SU-DHL-6 (cell line): ENCODE measurements around the gene PLCXD3.

Experiments
- H2AFZ ChIP-seq: fragments of 200-600 bp; sonication (generic); 2 replicates; pipeline ENCODE4 v1.6.1; 2014; ENCODE audit warnings: low read depth, mild to moderate bottlenecking, moderate library complexity, mixed read lengths, antibody characterized with exemption, low read length; ENCODE audit not compliant: severe bottlenecking
- H3F3A ChIP-seq: fragments of 200-600 bp; shearing (Covaris generic); 2 replicates; pipeline ENCODE4 v1.6.0; 2016; ENCODE audit warnings: antibody characterized with exemption, mild to moderate bottlenecking; ENCODE audit not compliant: insufficient read depth
- H3K27ac ChIP-seq: fragments of 200-600 bp; sonication (generic); 2 replicates; pipeline ENCODE4 v1.5.1; 2016; ENCODE audit warnings: low read depth, mild to moderate bottlenecking, low read length, moderate library complexity, mixed read lengths
- H3K27me3 ChIP-seq: fragments of 200-600 bp; sonication (generic), shearing (Covaris generic); 2 replicates; pipeline ENCODE4 v1.6.0; 2014; ENCODE audit warnings: mild to moderate bottlenecking, low read length
- H3K36me3 ChIP-seq: fragments of 200-600 bp; sonication (generic); 2 replicates; pipeline ENCODE4 v1.6.1; 2014; ENCODE audit warnings: mild to moderate bottlenecking, low read length, mixed read lengths
- H3K4me2 ChIP-seq: fragments of 300-600, 200-600 bp; shearing (Covaris generic), sonication (generic); 2 replicates; pipeline ENCODE4 v1.6.0; 2014; ENCODE audit warnings: low read length, low read depth, mild to moderate bottlenecking; ENCODE audit not compliant: poor library complexity, severe bottlenecking
- H3K4me3 ChIP-seq: fragments of 200-600 bp; sonication (generic); 2 replicates; pipeline ENCODE4 v1.5.1; 2014; ENCODE audit warnings: antibody characterized with exemption, low read length, mild to moderate bottlenecking, mixed read lengths; ENCODE audit not compliant: insufficient read depth, poor library complexity, severe bottlenecking
- H3K79me2 ChIP-seq: fragments of 200-600 bp; sonication (generic); 2 replicates; pipeline ENCODE4 v1.6.1; 2014; ENCODE audit warnings: mild to moderate bottlenecking, low read length, moderate library complexity; ENCODE audit not compliant: insufficient read depth
- H3K9ac ChIP-seq: fragments of 200-600 bp; sonication (generic); 2 replicates; pipeline ENCODE4 v1.7.0; 2014; ENCODE audit warnings: mild to moderate bottlenecking, low read length
- H3K9me2 ChIP-seq: fragments of 200-600 bp; sonication (generic); replicated peaks from 2 replicates; pipeline ENCODE4 v1.6.1; 2014; ENCODE audit warnings: low read length; ENCODE audit not compliant: insufficient read depth
- H3K9me3 ChIP-seq: fragments of 200-600 bp; sonication (generic); 2 replicates; pipeline ENCODE4 v1.6.1; 2014; ENCODE audit warnings: low read length, mixed read lengths; ENCODE audit not compliant: insufficient read depth
- H4K20me1 ChIP-seq: fragments of 200-600 bp; sonication (generic); 2 replicates; pipeline ENCODE4 v1.6.1; 2014; ENCODE audit warnings: low read depth, mild to moderate bottlenecking, antibody characterized with exemption, low read length, moderate library complexity, mixed read lengths
- CTCF ChIP-seq: fragments of 200-600 bp; sonication (generic); IDR thresholded peaks from one replicate; pipeline ENCODE4 v1.5.1; 2017; ENCODE audit warnings: antibody characterized with exemption, mild to moderate bottlenecking, low read length, moderate library complexity; ENCODE audit not compliant: insufficient read depth, poor library complexity, severe bottlenecking
- EZH2phosphoT487 ChIP-seq: fragments of 200-600 bp; sonication (generic), shearing (Covaris generic); conservative IDR thresholded peaks from 2 replicates; pipeline ENCODE4 v1.6.1; 2018; ENCODE audit warnings: mild to moderate bottlenecking, antibody characterized with exemption, low read length, moderate library complexity, mixed read lengths

Gene PLCXD3

DNA sequence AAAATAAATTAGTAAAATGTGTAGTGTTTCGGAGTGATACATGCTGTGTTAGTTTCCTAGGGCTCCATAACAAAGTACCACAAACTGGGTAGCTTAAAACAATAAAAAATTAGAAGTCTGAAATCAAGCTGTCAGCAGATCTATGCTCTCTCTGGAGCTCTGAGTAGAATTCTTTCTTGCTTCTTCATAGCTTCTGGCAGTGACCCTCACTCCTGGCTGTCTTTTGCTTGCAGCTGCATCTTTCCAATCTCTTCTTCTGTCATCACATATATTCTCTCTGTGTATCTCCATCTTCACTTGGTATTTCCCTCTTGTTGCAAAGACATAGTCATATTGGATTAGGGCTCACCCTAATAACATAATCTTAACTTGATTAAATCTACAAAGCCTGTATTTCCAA, 37.6 kb upstream of the PLCXD3 start:
- Histone ChIP-seq H3K9me2 (no peaks in the 10 kb centered on the region), H3K9ac (no peak overlapping the region), H3K9me3 (no peaks in the 10 kb centered on the region), H4K20me1 (no peaks in the 10 kb centered on the region), H3K4me3 (no peak overlapping the region), H3K27ac (no peak overlapping the region), H2AFZ (no peak overlapping the region), H3K4me2 (no peak overlapping the region), H3F3A (no peaks in the 10 kb centered on the region), H3K79me2 (no peaks in the 10 kb centered on the region), H3K27me3 (no peaks in the 10 kb centered on the region), H3K36me3 (no peaks in the 10 kb centered on the region)
- no peak for TF ChIP-seq CTCF

DNA sequence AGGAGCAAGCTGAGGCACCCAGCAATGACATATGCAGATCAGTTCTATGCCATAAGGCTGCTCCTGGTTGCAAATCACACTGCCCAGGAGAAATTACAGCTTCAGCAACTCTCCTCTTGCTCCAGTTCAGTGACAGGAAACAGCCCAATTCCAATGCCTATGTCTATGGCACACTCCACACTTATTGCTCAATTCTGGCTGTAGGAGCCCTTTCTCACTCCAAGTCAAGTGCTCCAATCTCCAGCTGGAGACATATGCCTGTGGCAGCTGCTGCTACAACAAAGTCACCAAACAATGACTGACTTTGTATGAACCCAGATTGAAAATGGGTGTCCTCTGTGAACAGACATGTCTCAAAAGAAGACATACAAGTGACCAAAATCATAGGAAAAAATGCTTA, 31.8 kb upstream of the PLCXD3 start:
- H3F3A ChIP-seq: no peaks in the 10 kb centered on the region
- no peaks in the 10 kb centered on the region for H3K9me3 ChIP-seq
- H3K27ac ChIP-seq: no peak overlapping the region
- no peaks in the 10 kb centered on the region for H3K27me3 ChIP-seq
- no peaks in the 10 kb centered on the region for H3K9me2 ChIP-seq
- H2AFZ ChIP-seq: no peak overlapping the region
- no peak overlapping the region for H3K9ac ChIP-seq
- no peaks in the 10 kb centered on the region for H4K20me1 ChIP-seq
- no peaks in the 10 kb centered on the region for H3K36me3 ChIP-seq
- no peak overlapping the region for H3K4me2 ChIP-seq
- TF ChIP-seq CTCF (no peak), EZH2phosphoT487 (no peak)
- no peaks in the 10 kb centered on the region for H3K79me2 ChIP-seq
- H3K4me3 ChIP-seq: no peak overlapping the region

DNA sequence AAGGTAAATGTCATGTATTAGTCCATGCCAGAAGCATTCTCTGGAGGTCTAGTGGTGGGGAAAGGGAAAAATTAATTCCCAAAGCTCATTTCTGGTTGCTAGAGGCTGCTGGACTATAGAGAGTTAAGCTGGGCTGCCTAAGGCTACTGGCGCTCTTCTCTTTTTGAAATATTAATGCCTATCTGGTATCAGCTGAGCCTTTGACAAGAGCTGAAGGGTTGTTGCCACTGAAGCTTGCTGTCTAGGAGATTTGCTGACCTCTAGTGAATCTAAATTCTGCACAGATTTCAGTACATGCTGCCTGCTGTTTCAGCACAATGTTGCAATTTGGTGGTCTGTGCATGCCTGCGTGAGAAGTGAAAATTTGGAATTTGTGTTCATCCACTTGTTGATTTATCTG, 29.1 kb upstream of the PLCXD3 start:
- H4K20me1 ChIP-seq: no peaks in the 10 kb centered on the region
- no peaks in the 10 kb centered on the region for H3K79me2 ChIP-seq
- H3K9me3 ChIP-seq: no peaks in the 10 kb centered on the region
- H3K27me3 ChIP-seq: no peaks in the 10 kb centered on the region
- no peak overlapping the region for H3K27ac ChIP-seq
- no peaks in the 10 kb centered on the region for H3K9me2 ChIP-seq
- H3K9ac ChIP-seq: no peak overlapping the region
- no peaks in the 10 kb centered on the region for H3K36me3 ChIP-seq
- no peak overlapping the region for H3K4me3 ChIP-seq
- no peaks in the 10 kb centered on the region for H3F3A ChIP-seq
- H3K4me2 ChIP-seq: no peak overlapping the region
- H2AFZ ChIP-seq: no peak overlapping the region
- TF ChIP-seq EZH2phosphoT487 (no peak), CTCF (no peak)

DNA sequence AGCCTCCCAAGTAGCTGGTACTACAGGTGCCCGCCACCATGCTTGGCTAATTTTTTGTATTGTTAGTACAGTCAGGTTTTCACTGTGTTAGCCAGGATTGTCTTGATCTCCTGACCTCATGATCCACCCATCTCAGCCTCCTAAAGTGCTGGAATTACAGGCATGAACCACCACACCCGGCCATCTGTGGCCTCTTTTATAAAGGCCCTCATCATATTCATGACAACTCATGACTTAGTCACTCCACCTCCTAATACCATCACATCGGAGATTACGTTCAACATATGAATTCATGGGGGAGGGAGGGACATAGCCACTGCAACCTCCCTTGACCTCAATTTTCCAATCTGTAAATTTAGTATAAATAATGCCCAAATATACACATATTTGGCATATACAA, 27.2 kb upstream of the PLCXD3 start:
- Histone ChIP-seq H3F3A (no peaks in the 10 kb centered on the region), H3K9ac (no peak overlapping the region), H3K4me3 (no peak overlapping the region), H3K36me3 (no peaks in the 10 kb centered on the region), H2AFZ (no peak overlapping the region), H3K4me2 (no peak overlapping the region), H3K27ac (no peak overlapping the region), H3K27me3 (no peaks in the 10 kb centered on the region), H3K79me2 (no peaks in the 10 kb centered on the region), H3K9me2 (no peaks in the 10 kb centered on the region), H3K9me3 (no peaks in the 10 kb centered on the region), H4K20me1 (no peaks in the 10 kb centered on the region)
- TF ChIP-seq EZH2phosphoT487 (no peak), CTCF (no peak)
